NK-92 (cell line): ENCODE results near the gene ECI2.

Experiments
- DNase-seq: peaks from one replicate; lab custom pipeline; 2025; ENCODE audit not compliant: unreplicated experiment; lab: John Stamatoyannopoulos, UW

The ECI2 gene

GRCh38 chr6:4134841-4135664 is at the start of gene ECI2:
ECI2 (minus strand) TSS chr6:4135575; CDS start chr6:4135560, 15 bp downstream.
- no peak for DNase-seq

DNA sequence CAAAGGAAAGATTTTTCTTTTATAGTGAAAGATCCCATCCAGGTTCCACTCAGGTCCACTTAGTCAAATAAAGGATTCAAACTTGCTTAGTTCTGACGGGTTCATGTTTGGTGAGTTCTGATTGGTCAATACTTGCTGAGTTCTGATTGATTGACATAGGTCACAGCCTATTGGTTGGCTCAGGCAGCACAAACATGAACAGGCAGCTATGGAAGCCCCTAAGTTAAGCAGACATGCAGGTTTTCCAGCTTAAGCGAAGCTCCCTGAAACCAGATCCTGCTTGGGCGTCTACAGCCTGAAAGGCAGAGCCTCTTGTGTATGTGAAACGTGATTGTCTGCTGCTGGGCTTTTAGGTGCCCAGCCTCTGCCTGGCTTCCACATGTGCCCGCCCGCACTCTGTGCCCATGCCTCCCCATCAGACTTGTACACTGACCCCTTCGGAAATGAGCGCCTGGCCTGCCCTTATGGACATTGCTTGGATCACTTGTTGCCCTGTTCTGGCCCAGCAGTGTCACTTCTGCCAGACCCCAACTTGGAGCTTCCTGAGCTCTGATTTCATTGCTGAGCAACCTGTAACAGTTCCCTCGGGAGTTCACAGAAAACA is 45.4 kb upstream of the ECI2 start:
- no peak for DNase-seq

GRCh38 chr6:4179960-4180651 is 44.7 kb upstream of the ECI2 start:
- no peak for DNase-seq

DNA sequence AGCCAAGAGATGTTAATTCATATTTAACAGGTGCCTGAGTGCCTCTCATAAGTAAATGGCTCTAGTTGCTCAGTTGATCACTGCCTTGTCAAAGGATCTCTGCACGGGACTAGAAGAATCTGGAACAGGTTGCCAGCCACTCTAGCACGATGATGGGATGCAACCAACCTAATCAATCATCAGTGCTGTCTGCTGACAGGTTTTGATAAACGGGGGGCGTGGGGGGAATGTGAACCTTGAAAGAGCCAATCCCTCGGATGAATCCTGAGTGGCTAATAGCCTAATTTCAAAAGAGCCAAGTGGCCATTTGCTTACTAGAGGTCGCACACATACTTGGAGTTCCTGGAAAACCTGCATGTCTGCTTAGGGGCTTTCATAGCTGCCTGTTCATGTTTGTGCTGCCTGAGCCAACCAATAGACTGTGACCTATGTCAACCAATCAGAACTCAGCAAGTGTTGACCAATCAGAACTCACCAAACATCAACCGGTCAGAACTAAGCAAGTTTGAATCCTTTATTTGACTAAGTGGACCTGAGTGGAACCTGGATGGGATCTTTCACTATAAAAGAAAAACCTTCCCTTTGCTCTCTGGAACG is 43.5 kb upstream of the ECI2 start:
- DNase-seq: no peak

GRCh38 chr6:4176907-4177306 is 41.5 kb upstream of the ECI2 start:
- no peak for DNase-seq

GRCh38 chr6:4174042-4174441 is 38.7 kb upstream of the ECI2 start:
- DNase-seq: no peak

DNA sequence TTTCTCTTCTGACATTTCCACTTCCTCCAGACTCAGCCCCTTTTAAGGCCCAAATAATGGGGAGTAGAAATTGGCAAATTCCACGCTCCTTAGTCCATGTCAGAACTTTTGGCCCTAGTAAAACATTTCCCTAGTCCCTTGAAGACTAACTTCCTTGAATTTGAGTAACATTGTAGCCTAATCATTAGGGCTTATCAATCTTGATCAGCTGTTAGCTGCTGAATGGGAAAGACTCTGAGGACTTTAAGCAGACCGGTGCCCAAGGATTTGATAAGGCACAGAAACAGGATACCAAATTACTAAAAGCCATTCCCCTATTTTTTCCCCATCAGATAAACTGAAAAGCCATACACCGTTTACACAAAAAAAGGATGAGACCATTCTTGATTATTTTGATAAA is 37.0 kb upstream of the ECI2 start:
- no peak for DNase-seq

DNA sequence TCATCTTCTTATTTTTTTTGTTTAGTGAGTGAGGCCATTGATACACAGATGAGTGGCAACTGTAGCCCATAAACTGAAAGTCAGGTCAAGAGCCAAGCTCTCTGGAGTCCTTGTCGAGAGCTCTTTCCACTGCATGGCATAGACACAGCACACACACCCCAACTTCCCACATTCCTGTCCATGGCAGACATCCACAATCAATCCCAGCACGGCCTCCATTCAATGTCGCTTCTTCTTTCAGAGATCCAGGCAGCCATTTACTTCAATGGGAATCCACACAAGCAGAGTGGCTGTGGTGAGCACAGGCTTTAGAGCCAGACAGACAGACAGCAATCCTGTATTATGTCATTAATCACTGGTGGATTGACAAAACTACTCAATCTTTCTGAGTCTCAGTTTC is 34.9 kb upstream of the ECI2 start:
- DNase-seq: no peak

DNA sequence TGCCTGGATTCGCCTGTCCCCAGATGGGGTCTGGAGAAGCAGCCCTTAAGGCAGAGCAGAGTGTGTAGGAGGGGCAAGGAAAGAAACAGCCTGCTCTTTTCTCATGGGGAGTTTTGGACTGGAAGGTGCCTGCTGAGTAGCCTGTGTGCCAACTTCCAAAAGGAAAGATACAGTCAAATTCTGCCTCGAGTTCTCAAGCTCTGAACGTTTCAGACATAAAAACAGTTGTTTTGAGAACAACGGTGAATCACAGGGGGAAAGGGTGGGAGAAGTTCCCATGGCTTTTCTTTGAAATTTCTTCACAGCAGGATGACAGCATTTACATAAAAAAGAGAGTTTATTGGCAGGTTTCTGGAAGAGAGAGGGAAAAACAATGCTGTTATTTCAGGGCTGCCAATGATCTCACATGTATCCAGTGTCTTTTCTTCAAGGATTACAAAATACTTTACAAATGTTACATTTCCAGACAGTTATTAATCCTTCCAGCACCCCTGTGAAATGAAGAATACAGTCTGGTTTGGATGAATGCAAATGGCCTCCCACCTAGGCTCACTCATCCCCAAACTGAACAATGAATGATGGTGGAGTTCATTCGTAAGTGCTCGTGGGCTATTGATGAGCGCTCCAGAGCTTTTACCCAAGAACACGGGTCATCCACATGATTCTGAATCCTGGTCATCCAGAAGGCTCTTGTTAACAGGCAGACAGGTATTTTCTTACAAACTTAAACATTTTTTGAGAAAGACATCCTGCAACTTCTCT is 33.8 kb upstream of the ECI2 start:
- DNase-seq: no peak

DNA sequence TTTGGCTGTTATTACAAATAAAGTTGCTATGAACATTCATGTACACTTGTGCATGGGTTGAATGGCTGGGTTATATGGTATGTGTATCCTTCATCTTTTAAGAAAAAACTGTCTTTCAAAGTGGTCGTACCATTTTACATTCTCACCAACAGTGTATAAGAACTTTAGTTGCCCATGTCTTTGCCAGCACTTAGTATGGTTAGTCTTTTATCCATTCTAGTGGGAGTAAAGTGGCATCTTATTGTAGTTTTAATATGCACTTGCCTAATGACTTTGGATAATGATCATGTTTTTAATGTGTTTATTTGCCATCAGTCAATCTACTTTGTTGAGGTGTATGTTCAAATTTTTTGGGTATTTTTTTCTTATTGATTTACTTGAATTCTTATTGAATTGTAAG is 32.5 kb upstream of the ECI2 start:
- no peak for DNase-seq

GRCh38 chr6:4167123-4167522 is 31.7 kb upstream of the ECI2 start:
- DNase-seq: no peak

DNA sequence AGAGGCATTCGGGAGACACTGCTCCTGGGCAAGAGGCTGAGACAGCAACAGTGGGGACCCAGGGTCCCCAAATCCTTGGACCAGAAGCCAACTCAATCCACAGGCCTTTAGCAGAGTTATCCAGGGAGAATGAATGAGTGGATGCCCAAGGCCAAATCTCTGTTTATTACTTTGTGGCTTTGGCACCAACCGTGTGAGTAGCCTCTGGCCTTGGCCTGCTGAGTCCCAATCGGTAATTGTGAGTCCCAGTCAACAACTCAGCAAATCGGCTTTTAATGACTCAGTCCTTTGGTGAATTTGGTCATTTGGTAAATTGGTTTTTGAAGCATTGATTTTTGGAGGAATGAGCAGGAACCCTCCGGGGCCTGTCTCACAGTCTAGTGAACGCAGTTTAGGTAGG is 29.1 kb upstream of the ECI2 start:
- DNase-seq: no peak

DNA sequence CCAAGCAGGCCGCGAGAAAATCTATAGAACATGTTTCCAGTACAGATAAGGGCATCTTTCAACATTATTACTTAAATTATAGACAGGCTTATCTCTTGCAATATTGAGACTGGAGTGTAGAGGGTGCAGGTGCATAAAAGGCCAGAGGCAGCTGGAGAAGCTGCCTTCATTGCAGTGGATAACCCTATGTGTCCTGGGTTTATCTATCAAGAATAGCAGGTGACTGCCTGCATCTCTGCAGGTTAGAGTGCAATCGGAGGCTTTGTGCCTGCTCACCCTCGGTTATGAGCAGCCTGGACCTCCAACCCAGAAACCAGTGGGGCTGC is 28.7 kb upstream of the ECI2 start:
- no peak for DNase-seq

- no peak for DNase-seq
Observed at GRCh38 chr6:4163408-4164116, 28.2 kb upstream of the ECI2 start.

GRCh38 chr6:4162370-4162769 is 27.0 kb upstream of the ECI2 start:
- DNase-seq: no peak

DNA sequence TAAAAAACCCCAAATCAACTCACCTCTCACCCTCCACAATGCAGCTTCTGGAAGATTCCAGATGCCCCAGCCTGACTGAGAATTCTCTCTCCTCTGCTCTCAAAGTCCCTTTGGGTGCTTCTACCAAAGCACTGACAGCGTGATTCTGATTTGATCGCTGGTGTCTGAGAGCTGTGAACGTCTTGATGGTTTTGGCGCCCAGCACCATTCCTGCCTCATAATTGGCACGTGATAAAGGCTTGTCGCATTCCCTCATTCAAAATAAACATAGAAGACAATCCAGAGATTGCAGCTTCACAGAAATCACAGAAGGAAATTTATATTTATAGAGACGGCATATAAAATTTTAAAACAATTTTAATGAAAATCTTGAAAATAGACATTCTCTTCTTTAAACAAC is 24.1 kb upstream of the ECI2 start:
- no peak for DNase-seq

DNA sequence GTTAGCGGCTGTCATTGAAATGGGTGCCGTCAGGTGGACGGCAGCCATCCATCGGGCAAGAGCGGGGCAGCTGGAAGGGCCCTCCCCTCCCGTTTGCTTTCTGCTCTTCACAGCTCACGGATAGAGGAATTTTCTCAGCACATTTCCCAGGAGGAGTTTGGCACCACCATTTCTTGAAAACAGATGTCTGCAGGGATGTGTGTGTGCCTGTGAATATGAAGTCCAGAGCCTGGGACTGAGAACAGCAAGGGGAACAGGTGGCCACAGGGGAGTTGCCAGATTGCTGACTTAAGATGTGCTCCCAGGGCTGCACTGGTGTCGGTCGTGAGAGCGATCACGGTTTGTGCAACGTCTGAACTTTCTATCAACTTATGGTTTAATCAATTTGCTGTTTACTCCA is 22.1 kb upstream of the ECI2 start:
- DNase-seq: no peak

GRCh38 chr6:4155848-4156466 is 20.6 kb upstream of the ECI2 start:
- DNase-seq: no peak

DNA sequence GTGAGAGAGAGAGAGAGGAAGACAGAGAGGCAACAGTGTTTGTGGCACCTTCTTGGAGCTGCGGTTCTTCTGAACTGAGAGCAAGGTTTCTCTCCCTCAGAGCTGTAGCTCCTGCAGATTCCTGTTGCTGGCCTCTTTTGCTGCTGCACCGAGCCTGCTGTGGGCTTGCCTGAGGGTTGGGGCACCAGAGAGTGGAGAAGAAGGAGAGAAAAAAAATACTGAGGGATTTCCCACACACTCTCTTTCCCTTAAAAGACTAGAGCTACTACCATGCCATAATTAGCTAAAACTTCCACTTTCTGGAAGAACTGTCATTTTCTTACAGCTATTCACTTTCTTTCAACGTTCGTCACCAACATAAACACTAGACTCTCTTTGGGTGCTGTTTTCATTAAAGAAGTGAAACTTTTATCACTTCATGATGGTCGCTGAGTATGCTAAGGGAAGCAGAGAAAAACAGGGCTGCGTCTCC is 18.2 kb upstream of the ECI2 start:
- no peak for DNase-seq

- no peak for DNase-seq
Observed at GRCh38 chr6:4145083-4145482, 9.7 kb upstream of the ECI2 start.
